ENCODE results near the gene RBM15B.

RBM15B gene

GRCh38 chr3:51422211-51422610 is 31.1 kb downstream of the RBM15B start:
- H3K9ac ChIP-seq (ENCODE audit: low read length), result no peak overlapping the region
- no peaks in the 10 kb centered on the region for H3K27me3 ChIP-seq (ENCODE audit: control insufficient read depth, insufficient read depth, low read length)
- H3K27ac ChIP-seq (ENCODE audit: low read depth, low read length), result no peak overlapping the region
- peaks cover 44% of the 10 kb centered on the region for H3K36me3 ChIP-seq (ENCODE audit: control insufficient read depth, insufficient read depth, low read length)
- peaks cover 3% of the 10 kb centered on the region; the same call in 1 of the 2 replicates for H3K4me1 ChIP-seq (ENCODE audit: control insufficient read depth, insufficient read depth, low read length)
- no peak overlapping the region for H3K4me3 ChIP-seq (ENCODE audit: low read depth, low read length)
- no peaks in the 10 kb centered on the region for H3K9me3 ChIP-seq (ENCODE audit: control insufficient read depth, insufficient read depth, low read depth, low read length)

GRCh38 chr3:51426921-51427320 is 35.8 kb downstream of the RBM15B start:
- H3K9ac ChIP-seq (ENCODE audit: low read length), result no peak overlapping the region
- no peaks in the 10 kb centered on the region for H3K4me1 ChIP-seq (ENCODE audit: control insufficient read depth, insufficient read depth, low read length)
- no peak overlapping the region for H3K27ac ChIP-seq (ENCODE audit: low read depth, low read length)
- H3K4me3 ChIP-seq (ENCODE audit: low read depth, low read length), result no peak overlapping the region
- H3K36me3 ChIP-seq (ENCODE audit: control insufficient read depth, insufficient read depth, low read length), result peaks cover 45% of the 10 kb centered on the region
- H3K9me3 ChIP-seq (ENCODE audit: control insufficient read depth, insufficient read depth, low read depth, low read length), result no peaks in the 10 kb centered on the region
- no peaks in the 10 kb centered on the region for H3K27me3 ChIP-seq (ENCODE audit: control insufficient read depth, insufficient read depth, low read length)

- no peaks in the 10 kb centered on the region for H3K27me3 ChIP-seq (ENCODE audit: control insufficient read depth, insufficient read depth, low read length)
- H3K36me3 ChIP-seq (ENCODE audit: control insufficient read depth, insufficient read depth, low read length), result peaks cover 44% of the 10 kb centered on the region
These were observed 38.1 kb downstream of the RBM15B start for GRCh38 chr3:51429138-51429537.

DNA sequence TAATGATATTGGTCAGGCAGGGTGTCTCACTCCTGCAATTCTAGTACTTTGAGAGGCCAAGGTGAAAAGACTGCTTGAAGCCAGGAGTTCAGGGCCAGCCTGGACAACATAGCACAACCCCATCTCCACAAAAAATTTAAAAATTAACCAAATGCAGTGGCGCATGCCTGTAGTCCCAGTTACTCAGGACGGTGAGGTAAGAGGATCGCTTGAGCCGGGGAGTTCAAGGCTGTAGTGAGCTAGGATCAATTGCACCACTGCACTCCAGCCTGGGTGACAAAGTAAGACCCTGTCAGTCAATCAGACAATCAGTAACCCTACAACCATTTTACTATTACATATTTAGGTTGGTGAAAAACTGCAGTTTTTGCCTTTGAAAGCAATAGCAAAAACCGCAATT is 43.0 kb downstream of the RBM15B start:
- no peak overlapping the region for H3K4me3 ChIP-seq (ENCODE audit: low read depth, low read length)
- no peaks in the 10 kb centered on the region for H3K9me3 ChIP-seq (ENCODE audit: control insufficient read depth, insufficient read depth, low read depth, low read length)
- H3K27me3 ChIP-seq (ENCODE audit: control insufficient read depth, insufficient read depth, low read length), result no peaks in the 10 kb centered on the region
- H3K36me3 ChIP-seq (ENCODE audit: control insufficient read depth, insufficient read depth, low read length), result peaks cover 24% of the 10 kb centered on the region
- no peak overlapping the region for H3K9ac ChIP-seq (ENCODE audit: low read length)
- H3K4me1 ChIP-seq (ENCODE audit: control insufficient read depth, insufficient read depth, low read length), result no peaks in the 10 kb centered on the region
- no peak overlapping the region for H3K27ac ChIP-seq (ENCODE audit: low read depth, low read length)

More at GRCh38 chr3:51429138-51429537, 38.1 kb downstream of the RBM15B start:
- no peaks in the 10 kb centered on the region for H3K9me3 ChIP-seq (ENCODE audit: control insufficient read depth, insufficient read depth, low read depth, low read length)
- H3K9ac ChIP-seq (ENCODE audit: low read length), result no peak overlapping the region
- no peak overlapping the region for H3K4me3 ChIP-seq (ENCODE audit: low read depth, low read length)
- no peaks in the 10 kb centered on the region for H3K4me1 ChIP-seq (ENCODE audit: control insufficient read depth, insufficient read depth, low read length)
- no peak overlapping the region for H3K27ac ChIP-seq (ENCODE audit: low read depth, low read length)

GRCh38 chr3:51434746-51435327 is 43.8 kb downstream of the RBM15B start:
- Histone ChIP-seq H3K27me3 (ENCODE audit: control insufficient read depth, insufficient read depth, low read length) (no peaks in the 10 kb centered on the region), H3K9ac (ENCODE audit: low read length) (no peak overlapping the region), H3K9me3 (ENCODE audit: control insufficient read depth, insufficient read depth, low read depth, low read length) (no peaks in the 10 kb centered on the region), H3K36me3 (ENCODE audit: control insufficient read depth, insufficient read depth, low read length) (peaks cover 25% of the 10 kb centered on the region), H3K4me3 (ENCODE audit: low read depth, low read length) (no peak overlapping the region), H3K27ac (ENCODE audit: low read depth, low read length) (no peak overlapping the region), H3K4me1 (ENCODE audit: control insufficient read depth, insufficient read depth, low read length) (no peaks in the 10 kb centered on the region)

DNA sequence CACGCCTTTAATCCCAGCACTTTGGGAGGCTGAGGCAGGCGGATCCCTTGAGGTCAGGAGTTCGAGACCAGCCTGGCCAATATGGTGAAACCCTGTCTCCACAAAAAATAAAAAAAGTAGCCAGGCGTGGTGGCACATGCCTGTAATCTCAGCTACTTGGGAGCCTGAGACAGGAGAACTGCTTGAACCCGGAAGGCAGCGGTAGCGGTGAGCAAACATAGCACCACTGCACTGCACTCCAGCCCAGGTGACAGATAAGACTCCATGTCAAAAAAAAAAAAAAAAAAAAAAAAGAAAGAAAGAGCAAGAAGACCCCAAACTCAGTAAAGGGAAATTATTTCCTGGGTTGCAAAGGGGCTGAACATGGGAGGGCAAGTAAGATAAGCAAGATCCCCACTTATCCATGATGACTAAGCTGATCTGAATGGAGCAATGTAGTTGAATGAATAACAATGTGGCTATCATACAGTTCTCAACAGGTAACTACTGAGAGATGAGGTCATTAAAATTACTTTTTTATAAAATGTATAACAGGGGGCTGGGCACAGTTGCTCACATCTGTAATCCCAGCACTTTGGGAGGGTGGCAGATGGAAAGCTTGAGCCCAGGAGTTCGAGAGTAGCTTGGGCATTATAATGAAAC is 46.0 kb downstream of the RBM15B start:
- Histone ChIP-seq H3K4me3 (ENCODE audit: low read depth, low read length) (no peak overlapping the region), H3K9ac (ENCODE audit: low read length) (no peak overlapping the region), H3K4me1 (ENCODE audit: control insufficient read depth, insufficient read depth, low read length) (no peaks in the 10 kb centered on the region), H3K27me3 (ENCODE audit: control insufficient read depth, insufficient read depth, low read length) (no peaks in the 10 kb centered on the region), H3K9me3 (ENCODE audit: control insufficient read depth, insufficient read depth, low read depth, low read length) (no peaks in the 10 kb centered on the region), H3K36me3 (ENCODE audit: control insufficient read depth, insufficient read depth, low read length) (peaks cover 34% of the 10 kb centered on the region), H3K27ac (ENCODE audit: low read depth, low read length) (no peak overlapping the region)

GRCh38 chr3:51441282-51442030 is 50.4 kb downstream of the RBM15B start:
- Histone ChIP-seq H3K27me3 (ENCODE audit: control insufficient read depth, insufficient read depth, low read length) (no peaks in the 10 kb centered on the region), H3K36me3 (ENCODE audit: control insufficient read depth, insufficient read depth, low read length) (peaks cover 35% of the 10 kb centered on the region), H3K9me3 (ENCODE audit: control insufficient read depth, insufficient read depth, low read depth, low read length) (no peaks in the 10 kb centered on the region), H3K9ac (ENCODE audit: low read length) (no peak overlapping the region), H3K4me3 (ENCODE audit: low read depth, low read length) (no peak overlapping the region), H3K4me1 (ENCODE audit: control insufficient read depth, insufficient read depth, low read length) (no peaks in the 10 kb centered on the region), H3K27ac (ENCODE audit: low read depth, low read length) (no peak overlapping the region)

DNA sequence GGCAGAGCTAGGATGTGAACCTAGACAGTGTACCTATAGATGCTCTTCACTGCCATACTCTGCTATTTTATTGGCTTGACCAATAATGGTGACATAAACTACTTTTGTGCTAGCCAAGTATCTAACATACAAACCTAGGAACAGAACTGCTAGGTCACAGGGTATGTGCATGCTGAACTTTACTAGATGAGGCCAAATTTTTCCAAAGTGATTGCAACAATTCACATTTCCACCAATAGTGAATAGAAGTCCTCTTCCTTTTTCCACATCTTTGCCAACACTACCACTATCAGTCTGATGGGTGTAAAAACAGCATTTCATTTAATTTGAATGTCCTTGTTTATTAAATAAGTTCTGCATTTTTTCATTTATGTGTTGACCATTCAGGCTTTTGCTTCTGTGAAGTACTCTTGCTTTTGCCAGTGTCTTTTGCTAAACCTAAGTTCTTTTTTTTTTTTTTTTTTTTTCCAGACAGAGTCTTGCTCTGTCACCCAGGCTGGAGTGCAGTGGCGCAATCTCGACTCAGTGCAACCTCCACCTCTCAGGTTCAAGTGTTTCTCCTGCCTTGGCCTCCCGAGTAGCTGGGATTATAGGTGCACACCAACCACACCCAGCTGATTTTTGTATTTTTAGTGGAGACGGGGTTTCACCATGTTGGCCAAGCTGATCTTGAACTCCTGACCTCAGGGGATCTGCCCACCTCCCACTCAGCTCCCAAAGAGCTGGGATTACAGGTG is 54.6 kb downstream of the RBM15B start:
- no peak overlapping the region for H3K27ac ChIP-seq (ENCODE audit: low read depth, low read length)
- H3K9ac ChIP-seq (ENCODE audit: low read length), result no peak overlapping the region
- no peaks in the 10 kb centered on the region for H3K4me1 ChIP-seq (ENCODE audit: control insufficient read depth, insufficient read depth, low read length)
- H3K9me3 ChIP-seq (ENCODE audit: control insufficient read depth, insufficient read depth, low read depth, low read length), result no peaks in the 10 kb centered on the region
- H3K4me3 ChIP-seq (ENCODE audit: low read depth, low read length), result no peak overlapping the region
- peaks cover 24% of the 10 kb centered on the region for H3K36me3 ChIP-seq (ENCODE audit: control insufficient read depth, insufficient read depth, low read length)
- H3K27me3 ChIP-seq (ENCODE audit: control insufficient read depth, insufficient read depth, low read length), result no peaks in the 10 kb centered on the region
